Spleen (tissue), 11 donors: ENCODE results near the gene FBXO10. TPM values are rescaled to one million over a fixed set of nuclear protein-coding genes. Genes with fewer than 3 reads are reported as not detected.

Source experiments
- DNase-seq: peaks from one replicate; pipeline ENCODE4 v3.0.0-alpha.2; 2020
- H3K27ac ChIP-seq, 8 donors: fragments of 200-600 bp; sonication (generic) in 7 of 8; 1 replicate in 4 of 8; 2 replicates in 4 of 8; pipeline versions ENCODE4 v1.5.0 to v1.8.0; 2016 to 2021; ENCODE audit warnings: inconsistent platforms in 4 of 8, mild to moderate bottlenecking in 4 of 8, moderate library complexity in 1 of 8
- H3K27me3 ChIP-seq, 7 donors: fragments of 200-600 bp; sonication (generic) in 6 of 7; replicated peaks in 1 of 7; 1 replicate in 4 of 7; 2 replicates in 3 of 7; pipeline versions ENCODE4 v1.5.0 to v1.8.0; 2016 to 2021; ENCODE audit warnings: inconsistent platforms in 3 of 7, mild to moderate bottlenecking in 1 of 7
- H3K36me3 ChIP-seq, 6 donors: fragments of 200-600 bp; sonication (generic) in 5 of 6; 1 replicate in 4 of 6; 2 replicates in 2 of 6; pipeline versions ENCODE4 v1.5.0 to v1.8.0; 2016 to 2021; ENCODE audit warnings: inconsistent platforms in 2 of 6
- H3K4me1 ChIP-seq, 6 donors: fragments of 200-600 bp; sonication (generic) in 5 of 6; 1 replicate in 3 of 6; 2 replicates in 3 of 6; pipeline versions ENCODE4 v1.5.0 to v1.8.0; 2016 to 2021; ENCODE audit warnings: inconsistent platforms in 3 of 6
- H3K4me3 ChIP-seq, 8 donors: fragments of 200-600 bp; sonication (generic) in 7 of 8; 1 replicate in 4 of 8; 2 replicates in 4 of 8; pipeline versions ENCODE4 v1.5.0 to v1.8.0; 2016 to 2021; ENCODE audit warnings: inconsistent platforms in 4 of 8, mild to moderate bottlenecking in 4 of 8, moderate library complexity in 2 of 8
- H3K9me3 ChIP-seq, 8 donors: fragments of 200-600 bp; sonication (generic) in 7 of 8; 1 replicate in 4 of 8; 2 replicates in 4 of 8; pipeline versions ENCODE4 v1.5.0 to v1.8.0; 2016 to 2021; ENCODE audit warnings: inconsistent platforms in 4 of 8
- POLR2A ChIP-seq, 3 donors: fragments of 450-650 bp; IDR thresholded peaks; one replicate each; pipeline ENCODE4 v1.5.1; 2017; ENCODE audit warnings: antibody characterized with exemption in 3 of 3, mild to moderate bottlenecking in 1 of 3
- POLR2AphosphoS5 ChIP-seq, 3 donors: sonication (generic); formaldehyde crosslinking; IDR thresholded peaks; one replicate each; pipeline ENCODE4 v1.5.1; 2017; ENCODE audit warnings: antibody characterized with exemption in 3 of 3
- WGBS, 5 donors: extraction: QIAGEN DNeasy Blood & Tissue Kit in 3 of 5; methylation state at CpG; one replicate each; pipeline versions ENCODE4 v1.1.5 to v1.1.7; 2013 to 2018; 5-methylcytosine and 5-hydroxymethylcytosine counted together
- intact Hi-C: fragments of 100-400 bp; cut with DNase I; formaldehyde crosslinking; loops from one replicate; pipeline ENCODE4 v1.15.0; 2023; ENCODE audit warnings: low total_unique reads
- polyA plus RNA-seq, 3 donors: library from polyadenylated mRNA; stranded (reverse); fragments of 200-250 nt; gene quantifications; one replicate each; pipeline ENCODE4 v1.2.1, GENCODE V29; 2013
- total RNA-seq, 7 donors: library from RNA; depleted of rRNA in 3 of 7; stranded (reverse); fragments of >200 nt in 3 of 7; fragmentation: NEBNext Ultra II Directional in 4 of 7; extraction: Animal tissue kit (Norgen Biotek cat#: 25700) in 4 of 7; gene quantifications; one replicate each; pipeline versions ENCODE4 v1.1.0 to v1.2.1, GENCODE V29; 2016 to 2021
- TF ChIP-seq, protein P1 (sequence below), 11 experiments: fragments of 200-600 bp in 7 of 11; fragments of 450-650 bp in 4 of 11; sonication (generic) in 4 of 11; IDR thresholded peaks in 8 of 11; conservative IDR thresholded peaks in 3 of 11; 1 replicate in 7 of 11; 2 replicates in 4 of 11; pipeline versions ENCODE4 v1.4.0 to v1.8.0; 2016 to 2021; ENCODE audit warnings: antibody characterized with exemption in 11 of 11, inconsistent platforms in 4 of 11, mild to moderate bottlenecking in 1 of 11
- donor health status: healthy with polysubstance abuse.
- donor health status: DM: no; HTN: no; CAD: no; lungs with moderate emphysema.
- donor health status: DM: no; HTN: no; CAD: no.
- donor health status: Bipolar disorder and iron deficiency.
- donor health status: healthy.
- donor health status: DM: no; HTN: no; CAD: no.
- donor health status: DM: yes; HTN: yes; CAD: no.

The FBXO10 gene
- total and polyA plus RNA-seq, 10 donors: 3.2 to 36.9 (median 18.6) TPM

DNA sequence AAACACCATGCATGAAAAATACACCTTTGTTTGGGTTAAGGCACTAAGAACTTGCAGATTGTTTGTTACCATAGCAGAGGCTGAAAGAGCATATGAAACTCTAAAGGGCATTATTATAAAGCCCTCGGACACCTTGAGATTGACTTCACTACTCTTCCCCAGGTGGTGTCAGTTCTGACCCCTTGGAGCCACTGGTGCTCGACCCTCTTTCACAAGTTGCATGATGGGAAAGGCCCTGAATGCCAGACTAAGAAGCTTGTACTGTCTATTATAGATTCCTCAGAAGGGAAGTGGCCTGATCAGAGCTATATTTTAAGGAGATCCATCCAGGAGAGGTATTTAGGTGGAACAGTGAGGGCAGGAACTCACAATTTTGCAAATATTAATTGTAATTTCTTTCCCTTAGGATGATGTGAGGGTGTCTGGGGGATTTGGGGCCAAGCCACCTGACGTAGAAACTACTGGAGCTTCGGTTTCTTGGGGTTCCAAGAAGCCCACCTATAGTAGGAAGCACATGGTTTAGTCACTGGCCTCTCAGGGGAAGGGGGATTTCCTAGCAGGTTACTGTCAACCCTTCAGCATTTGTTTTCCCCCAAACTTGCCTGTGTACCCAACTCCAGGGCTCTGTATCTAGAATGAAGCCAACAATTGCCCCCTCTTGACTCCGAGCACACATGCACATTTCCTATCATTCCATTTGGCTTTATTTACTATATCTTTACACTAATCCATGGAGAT lies 16.2 kb downstream of the FBXO10 start:
- TF ChIP-seq, protein P1, sequence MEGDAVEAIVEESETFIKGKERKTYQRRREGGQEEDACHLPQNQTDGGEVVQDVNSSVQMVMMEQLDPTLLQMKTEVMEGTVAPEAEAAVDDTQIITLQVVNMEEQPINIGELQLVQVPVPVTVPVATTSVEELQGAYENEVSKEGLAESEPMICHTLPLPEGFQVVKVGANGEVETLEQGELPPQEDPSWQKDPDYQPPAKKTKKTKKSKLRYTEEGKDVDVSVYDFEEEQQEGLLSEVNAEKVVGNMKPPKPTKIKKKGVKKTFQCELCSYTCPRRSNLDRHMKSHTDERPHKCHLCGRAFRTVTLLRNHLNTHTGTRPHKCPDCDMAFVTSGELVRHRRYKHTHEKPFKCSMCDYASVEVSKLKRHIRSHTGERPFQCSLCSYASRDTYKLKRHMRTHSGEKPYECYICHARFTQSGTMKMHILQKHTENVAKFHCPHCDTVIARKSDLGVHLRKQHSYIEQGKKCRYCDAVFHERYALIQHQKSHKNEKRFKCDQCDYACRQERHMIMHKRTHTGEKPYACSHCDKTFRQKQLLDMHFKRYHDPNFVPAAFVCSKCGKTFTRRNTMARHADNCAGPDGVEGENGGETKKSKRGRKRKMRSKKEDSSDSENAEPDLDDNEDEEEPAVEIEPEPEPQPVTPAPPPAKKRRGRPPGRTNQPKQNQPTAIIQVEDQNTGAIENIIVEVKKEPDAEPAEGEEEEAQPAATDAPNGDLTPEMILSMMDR (IDR thresholded peaks at IDR 0.05 in 8 of 11, conservative IDR thresholded peaks at IDR 0.05 in 3 of 11): no peak
- TF ChIP-seq POLR2A (IDR thresholded peaks at IDR 0.05) (no peak), POLR2AphosphoS5 (IDR thresholded peaks at IDR 0.05) (no peak)
- Histone ChIP-seq H3K27me3 (no peaks in the 10 kb centered on the region), H3K9me3 (peaks cover 0 to 19% (median 13%) of the 10 kb centered on the region in 8 donors), H3K27ac (no peak overlapping the region), H3K36me3 (peaks cover 0 to 17% (median 0%) of the 10 kb centered on the region in 6 donors), H3K4me1 (peaks cover 0 to 23% (median 11%) of the 10 kb centered on the region in 6 donors), H3K4me3 (no peak overlapping the region)
- DNase-seq: no peak
- intact Hi-C loops: no loop called here
- WGBS, 5 donors: 84 to 94% (median 86%) methylated on average over 5 of the region's 5 CpGs

DNA sequence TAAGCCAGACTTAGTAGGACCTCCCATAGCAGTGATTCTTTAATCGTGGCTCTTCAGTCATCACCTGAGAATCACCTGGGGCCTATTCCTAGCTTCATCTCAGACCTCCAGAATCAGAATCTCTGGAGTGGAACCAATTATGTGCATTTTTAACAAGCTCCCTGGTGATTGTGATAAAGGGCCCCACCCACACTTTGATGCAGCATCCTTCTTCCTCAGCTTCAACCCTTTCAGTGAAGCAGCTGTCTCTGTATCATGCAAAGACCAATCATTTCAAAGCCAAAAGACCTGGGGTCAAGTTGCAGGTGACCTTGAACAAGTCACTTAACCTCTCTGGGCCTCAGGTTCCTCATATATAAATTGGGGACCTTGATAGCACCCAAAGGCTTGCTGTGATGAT lies 17.1 kb downstream of the FBXO10 start:
- Histone ChIP-seq H3K27ac (no peak overlapping the region), H3K9me3 (peaks cover 0 to 10% (median 5%) of the 10 kb centered on the region in 8 donors), H3K4me1 (peaks cover 0 to 20% (median 10%) of the 10 kb centered on the region in 6 donors), H3K27me3 (no peaks in the 10 kb centered on the region), H3K36me3 (peaks cover 0 to 11% (median 0%) of the 10 kb centered on the region in 6 donors), H3K4me3 (no peak overlapping the region)
- intact Hi-C loops: no loop called here
- no peak for TF ChIP-seq POLR2A (IDR thresholded peaks at IDR 0.05)
- TF ChIP-seq, protein P1 (IDR thresholded peaks at IDR 0.05 in 8 of 11, conservative IDR thresholded peaks at IDR 0.05 in 3 of 11): no peak
- TF ChIP-seq POLR2AphosphoS5 (IDR thresholded peaks at IDR 0.05): no peak
- no peak for DNase-seq
- WGBS, 5 donors: 77 to 94% (median 84%) methylated on average over 1 of the region's 1 CpG

DNA sequence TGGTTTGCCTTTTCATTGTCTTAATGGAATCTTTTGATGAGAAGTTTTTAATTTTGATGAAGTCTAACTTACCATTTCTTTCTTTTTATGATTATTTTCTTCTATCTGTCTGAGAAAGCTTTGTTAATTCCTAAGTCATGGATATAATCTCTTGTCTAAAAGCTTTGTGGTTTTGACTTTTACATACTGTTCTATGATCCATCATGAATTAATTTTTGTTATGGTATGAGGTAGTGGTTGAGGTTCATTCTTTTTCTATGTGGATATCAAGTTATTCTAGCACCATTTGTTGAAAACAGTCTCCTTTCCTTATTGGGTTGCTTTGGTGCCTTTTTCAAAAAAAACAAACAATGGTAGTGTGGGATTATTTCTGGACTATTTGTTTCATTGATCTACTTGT lies 20.4 kb downstream of the FBXO10 start:
- TF ChIP-seq, protein P1 (IDR thresholded peaks at IDR 0.05 in 8 of 11, conservative IDR thresholded peaks at IDR 0.05 in 3 of 11): no peak
- no peak for TF ChIP-seq POLR2A (IDR thresholded peaks at IDR 0.05)
- no peak for TF ChIP-seq POLR2AphosphoS5 (IDR thresholded peaks at IDR 0.05)

DNA sequence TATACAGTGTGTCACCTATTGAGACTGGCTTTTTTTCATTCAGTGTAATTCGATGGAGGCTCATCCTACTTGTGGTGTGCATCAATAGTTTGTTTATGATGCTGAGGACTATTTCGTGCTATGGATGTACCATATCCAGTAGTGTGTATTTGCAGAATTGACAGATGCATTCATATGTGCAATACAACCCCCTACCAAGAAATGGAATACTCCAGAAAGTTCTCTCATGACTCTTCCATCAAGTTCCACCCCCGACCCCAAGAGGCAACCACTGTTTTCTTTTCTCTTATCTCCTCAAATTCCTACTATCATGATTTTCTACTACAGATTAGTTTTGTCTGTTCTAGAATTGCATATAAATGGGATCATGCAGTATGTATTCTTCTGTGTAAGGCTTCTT lies 21.9 kb downstream of the FBXO10 start:
- no peaks in the 10 kb centered on the region for H3K27me3 ChIP-seq
- 89 to 98% (median 94%) methylated on average over 3 of the region's 3 CpGs for WGBS, 5 donors
- intact Hi-C loops: no loop called here
- DNase-seq: no peak
- H3K4me1 ChIP-seq: peaks cover 0 to 17% (median 6%) of the 10 kb centered on the region in 6 donors
- no peak for TF ChIP-seq POLR2AphosphoS5 (IDR thresholded peaks at IDR 0.05)
- TF ChIP-seq POLR2A (IDR thresholded peaks at IDR 0.05): no peak
- TF ChIP-seq, protein P1 (IDR thresholded peaks at IDR 0.05 in 8 of 11, conservative IDR thresholded peaks at IDR 0.05 in 3 of 11): no peak
- no peak overlapping the region for H3K27ac ChIP-seq
- H3K9me3 ChIP-seq: no peaks in the 10 kb centered on the region
- H3K4me3 ChIP-seq: no peak overlapping the region
- peaks cover 0 to 4% (median 0%) of the 10 kb centered on the region in 6 donors for H3K36me3 ChIP-seq

More for the DNA sequence above, 20.4 kb downstream of the FBXO10 start:
- no peak overlapping the region for H3K27ac ChIP-seq
- H3K9me3 ChIP-seq: no peaks in the 10 kb centered on the region
- intact Hi-C loops: no loop called here
- no peak for DNase-seq
- H3K4me1 ChIP-seq: peaks cover 0 to 12% (median 4%) of the 10 kb centered on the region in 6 donors
- peaks cover 0 to 6% (median 0%) of the 10 kb centered on the region in 6 donors for H3K36me3 ChIP-seq
- H3K4me3 ChIP-seq: no peak overlapping the region
- H3K27me3 ChIP-seq: no peaks in the 10 kb centered on the region
